ENCODE results near the gene SELENON. TPM values are rescaled to one million over a fixed set of nuclear protein-coding genes. Genes with fewer than 3 reads are reported as not detected.

The SELENON gene
- total and polyA plus RNA-seq, 2 donors from 2014 or later = 69.3 to 116 TPM

GRCh38 chr1:25795946-25796810 is 3.8 kb upstream of the SELENON start:
- no peak overlapping the region for H3K4me3 ChIP-seq (ENCODE audit: low read length in 3 of 3)
- H3K27me3 ChIP-seq (ENCODE audit: control insufficient read depth, insufficient read depth, low read length) = no peaks in the 10 kb centered on the region
- H3K9me3 ChIP-seq (ENCODE audit: control insufficient read depth in 2 of 3, insufficient read depth in 1 of 3, low read length in 3 of 3) = no peaks in the 10 kb centered on the region
- H3K36me3 ChIP-seq (ENCODE audit: control insufficient read depth in 2 of 3, insufficient read depth in 3 of 3, low read length in 3 of 3) = no peaks in the 10 kb centered on the region
- peak overlapping the region in 1 of 3 donors; percentile 65 for H3K9ac ChIP-seq (ENCODE audit: low read length in 3 of 3)
- intact Hi-C loops (cut with DNase I) = loop anchor here (10.0 kb wide), 1 partner anchor 181 kb away; the partner anchor contains the start of gene MAN1C1
- peaks cover 0 to 28% (median 10%) of the 10 kb centered on the region in 3 donors for H3K4me1 ChIP-seq (ENCODE audit: control insufficient read depth in 2 of 3, insufficient read depth in 2 of 3, low read depth in 1 of 3, low read length in 3 of 3)
- H3K27ac ChIP-seq (ENCODE audit: low read depth in 2 of 2, low read length in 2 of 2) = peak overlapping the region in 1 of 2 donors; percentile 48
- DNase-seq (no peak), FAIRE-seq (no peak)
- TF ChIP-seq CTCF (IDR thresholded peaks at IDR 0.05; ENCODE audit: borderline replicate concordance, extremely low read depth, insufficient read depth) = no peak

- Histone ChIP-seq H3K27ac (ENCODE audit: low read depth in 2 of 2, low read length in 2 of 2) (peak overlapping the region in 1 of 2 donors; percentile 48), H3K4me3 (ENCODE audit: low read length in 3 of 3) (no peak overlapping the region), H3K9ac (ENCODE audit: low read length in 3 of 3) (peak overlapping the region in 1 of 3 donors; percentile 65), H3K36me3 (ENCODE audit: control insufficient read depth in 2 of 3, insufficient read depth in 3 of 3, low read length in 3 of 3) (no peaks in the 10 kb centered on the region), H3K4me1 (ENCODE audit: control insufficient read depth in 2 of 3, insufficient read depth in 2 of 3, low read depth in 1 of 3, low read length in 3 of 3) (peaks cover 0 to 28% (median 10%) of the 10 kb centered on the region in 3 donors), H3K9me3 (ENCODE audit: control insufficient read depth in 2 of 3, insufficient read depth in 1 of 3, low read length in 3 of 3) (no peaks in the 10 kb centered on the region), H3K27me3 (ENCODE audit: control insufficient read depth, insufficient read depth, low read length) (no peaks in the 10 kb centered on the region)
- FAIRE-seq = no peak
- peak; percentile 93 for TF ChIP-seq CTCF (IDR thresholded peaks at IDR 0.05; ENCODE audit: borderline replicate concordance, extremely low read depth, insufficient read depth)
- peak; percentile 84 to 93 (median 89) for DNase-seq
- intact Hi-C loops (cut with DNase I) = loop anchor here (10.0 kb wide), 1 partner anchor 182 kb away; the partner anchor contains the start of gene MAN1C1
Measured at GRCh38 chr1:25796811-25797458, 3.1 kb upstream of the SELENON start.

- no peaks in the 10 kb centered on the region for H3K27me3 ChIP-seq (ENCODE audit: control insufficient read depth, insufficient read depth, low read length)
- no peak overlapping the region for H3K9ac ChIP-seq (ENCODE audit: low read length in 3 of 3)
- H3K4me3 ChIP-seq (ENCODE audit: low read length in 3 of 3) = no peak overlapping the region
- H3K9me3 ChIP-seq (ENCODE audit: control insufficient read depth in 2 of 3, insufficient read depth in 1 of 3, low read length in 3 of 3) = no peaks in the 10 kb centered on the region
- FAIRE-seq (no peak), DNase-seq (no peak)
- TF ChIP-seq CTCF (IDR thresholded peaks at IDR 0.05; ENCODE audit: borderline replicate concordance, extremely low read depth, insufficient read depth) = peak; percentile 13
- H3K4me1 ChIP-seq (ENCODE audit: control insufficient read depth in 2 of 3, insufficient read depth in 2 of 3, low read depth in 1 of 3, low read length in 3 of 3) = peaks cover 0 to 34% (median 14%) of the 10 kb centered on the region in 3 donors
- no peaks in the 10 kb centered on the region for H3K36me3 ChIP-seq (ENCODE audit: control insufficient read depth in 2 of 3, insufficient read depth in 3 of 3, low read length in 3 of 3)
- intact Hi-C loops (cut with DNase I) = loop anchor here (10.0 kb wide), 1 partner anchor 183 kb away; the partner anchor contains the start of gene MAN1C1
- no peak overlapping the region for H3K27ac ChIP-seq (ENCODE audit: low read depth in 2 of 2, low read length in 2 of 2)
Measured at GRCh38 chr1:25797939-25798338, 2.1 kb upstream of the SELENON start.

Data from kidney (tissue), 14 donors.